Measurements from ENCODE around the gene PTPRD. TPM values are rescaled to one million over a fixed set of nuclear protein-coding genes. Genes with fewer than 3 reads are reported as not detected.

The PTPRD gene
- total RNA-seq, 1 experiment from 2014 or later = 70.1 TPM

GRCh38 chr9:9620736-9621135 lies 992.1 kb downstream of the PTPRD start:
- Histone ChIP-seq H3K4me1 (no peaks in the 10 kb centered on the region), H3K36me3 (ENCODE audit: control insufficient read depth, insufficient read depth, low read length) (no peaks in the 10 kb centered on the region), H3K27me3 (replicated peaks; ENCODE audit: control insufficient read depth, insufficient read depth, low read length) (no peaks in the 10 kb centered on the region), H3K4me3 (ENCODE audit: low read depth, low read length) (no peak overlapping the region), H3K9me3 (no peaks in the 10 kb centered on the region)
- no peak for DNase-seq
- no peaks in the 10 kb centered on the region for H3K4me1 Mint-ChIP-seq (ENCODE audit: low read depth, unreplicated experiment)
- H3K9me3 Mint-ChIP-seq (ENCODE audit: unreplicated experiment) = no peaks in the 10 kb centered on the region
- H3K27me3 Mint-ChIP-seq (ENCODE audit: insufficient read depth, unreplicated experiment) = peaks cover 2% of the 10 kb centered on the region
- CTCF ChIA-PET = no interaction called here
- no peak overlapping the region for H3K27ac Mint-ChIP-seq (ENCODE audit: unreplicated experiment)
- intact Hi-C loops (cut with micrococcal nuclease; ENCODE audit: unreplicated experiment) = no loop called here
- POLR2A ChIA-PET = no interaction called here
- TF ChIP-seq CTCF (IDR thresholded peaks at IDR 0.05; ENCODE audit: insufficient read depth in 1 of 2, low read depth in 1 of 2, low read length in 1 of 2, severe bottlenecking in 1 of 2, unreplicated experiment in 1 of 2) = no peak
- no TSS peak for BruUV-seq (replicated peaks)
- H3K4me3 Mint-ChIP-seq (ENCODE audit: unreplicated experiment) = no peak overlapping the region
- H3K36me3 Mint-ChIP-seq (ENCODE audit: insufficient read depth, unreplicated experiment) = no peaks in the 10 kb centered on the region

GRCh38 chr9:9615086-9615485 lies 997.7 kb downstream of the PTPRD start:
- H3K36me3 Mint-ChIP-seq (ENCODE audit: insufficient read depth, unreplicated experiment) = no peaks in the 10 kb centered on the region
- no TSS peak for BruUV-seq (replicated peaks)
- DNase-seq = no peak
- H3K27ac Mint-ChIP-seq (ENCODE audit: unreplicated experiment) = no peak overlapping the region
- H3K27me3 Mint-ChIP-seq (ENCODE audit: insufficient read depth, unreplicated experiment) = peaks cover 2% of the 10 kb centered on the region
- no peak overlapping the region for H3K4me3 ChIP-seq (ENCODE audit: low read depth, low read length)
- no peaks in the 10 kb centered on the region for H3K9me3 ChIP-seq
- H3K4me1 Mint-ChIP-seq (ENCODE audit: low read depth, unreplicated experiment) = no peaks in the 10 kb centered on the region
- no peaks in the 10 kb centered on the region for H3K36me3 ChIP-seq (ENCODE audit: control insufficient read depth, insufficient read depth, low read length)
- no peaks in the 10 kb centered on the region for H3K9me3 Mint-ChIP-seq (ENCODE audit: unreplicated experiment)
- no peaks in the 10 kb centered on the region for H3K4me1 ChIP-seq
- intact Hi-C loops (cut with micrococcal nuclease; ENCODE audit: unreplicated experiment) = no loop called here
- H3K4me3 Mint-ChIP-seq (ENCODE audit: unreplicated experiment) = no peak overlapping the region
- ChIA-PET POLR2A (no interaction called here), CTCF (no interaction called here)
- no peaks in the 10 kb centered on the region for H3K27me3 ChIP-seq (replicated peaks; ENCODE audit: control insufficient read depth, insufficient read depth, low read length)
- no peak for TF ChIP-seq CTCF (IDR thresholded peaks at IDR 0.05; ENCODE audit: insufficient read depth in 1 of 2, low read depth in 1 of 2, low read length in 1 of 2, severe bottlenecking in 1 of 2, unreplicated experiment in 1 of 2)

GRCh38 chr9:9614607-9615006 lies 998.2 kb downstream of the PTPRD start:
- H3K27me3 ChIP-seq (replicated peaks; ENCODE audit: control insufficient read depth, insufficient read depth, low read length) = no peaks in the 10 kb centered on the region
- Mint-ChIP-seq H3K27me3 (ENCODE audit: insufficient read depth, unreplicated experiment) (peaks cover 2% of the 10 kb centered on the region), H3K36me3 (ENCODE audit: insufficient read depth, unreplicated experiment) (no peaks in the 10 kb centered on the region), H3K4me1 (ENCODE audit: low read depth, unreplicated experiment) (no peaks in the 10 kb centered on the region), H3K27ac (ENCODE audit: unreplicated experiment) (no peak overlapping the region), H3K9me3 (ENCODE audit: unreplicated experiment) (no peaks in the 10 kb centered on the region), H3K4me3 (ENCODE audit: unreplicated experiment) (no peak overlapping the region)
- no peak overlapping the region for H3K4me3 ChIP-seq (ENCODE audit: low read depth, low read length)
- H3K36me3 ChIP-seq (ENCODE audit: control insufficient read depth, insufficient read depth, low read length) = no peaks in the 10 kb centered on the region
- no TSS peak for BruUV-seq (replicated peaks)
- H3K4me1 ChIP-seq = no peaks in the 10 kb centered on the region
- no peaks in the 10 kb centered on the region for H3K9me3 ChIP-seq
- ChIA-PET POLR2A (no interaction called here), CTCF (no interaction called here)
- intact Hi-C loops (cut with micrococcal nuclease; ENCODE audit: unreplicated experiment) = no loop called here
- no peak for TF ChIP-seq CTCF (IDR thresholded peaks at IDR 0.05; ENCODE audit: insufficient read depth in 1 of 2, low read depth in 1 of 2, low read length in 1 of 2, severe bottlenecking in 1 of 2, unreplicated experiment in 1 of 2)
- DNase-seq = no peak
